HEK293 (cell line): ENCODE data around the gene MAGI2.

Experiments
- CTCF ChIA-PET: fragments of 350-600 bp; formaldehyde crosslinking; extraction: SDS; loops from one replicate; lab custom pipeline; 2021; ENCODE audit warnings: antibody characterized with exemption; lab: Yijun Ruan, JAX
- POLR2A ChIA-PET: fragments of 300-600 bp; formaldehyde crosslinking; extraction: SDS; loops from one replicate; lab custom pipeline; 2020; ENCODE audit warnings: antibody characterized with exemption, inconsistent platforms; lab: Yijun Ruan, JAX
- H3K27ac ChIP-seq: fragments of 200-500 bp; sonication (Bioruptor generic); 2 replicates; pipeline ENCODE4 v1.5.1; 2014; ENCODE audit warnings: low read depth, low read length, control low read depth, inconsistent platforms; ENCODE audit errors: extremely low read depth
- H3K36me3 ChIP-seq, 2 experiments: fragments of 200-500 bp in 1 of 2; sonication (Bioruptor generic) in 1 of 2; 1 replicate in 1 of 2; 2 replicates in 1 of 2; pipeline ENCODE4 v1.5.1; 2014 to 2017; ENCODE audit warnings: inconsistent platforms in 2 of 2, low read length in 2 of 2; ENCODE audit not compliant: control insufficient read depth in 2 of 2, insufficient read depth in 1 of 2
- H3K4me1 ChIP-seq: fragments of 200-500 bp; sonication (Bioruptor generic); 2 replicates; pipeline ENCODE4 v1.5.1; 2014; ENCODE audit warnings: mild to moderate bottlenecking, low read length, inconsistent platforms; ENCODE audit not compliant: control insufficient read depth, insufficient read depth
- H3K4me3 ChIP-seq: 2 replicates; pipeline ENCODE4 v1.5.1; 2011; ENCODE audit warnings: low read depth, mild to moderate bottlenecking, control low read depth, low read length, moderate library complexity
- H3K9me3 ChIP-seq: fragments of 200-500 bp; sonication (Bioruptor generic); 2 replicates; pipeline ENCODE4 v1.5.1; 2014; ENCODE audit warnings: low read depth, low read length, inconsistent platforms; ENCODE audit not compliant: control insufficient read depth, insufficient read depth
- HIC1 ChIP-seq: fragments of 450-650 bp; formaldehyde crosslinking; IDR thresholded peaks from 2 replicates; pipeline ENCODE4 v1.5.1; 2016; ENCODE audit warnings: missing biosample characterization, missing genetic modification characterization
- PRDM4 ChIP-seq: fragments of 450-650 bp; formaldehyde crosslinking; IDR thresholded peaks from 2 replicates; pipeline ENCODE4 v1.5.1; 2017; ENCODE audit warnings: missing biosample characterization, missing genetic modification characterization
- TCF7L2 ChIP-seq: IDR thresholded peaks from 2 replicates; pipeline ENCODE4 v1.6.1; 2011; ENCODE audit warnings: low read depth, mild to moderate bottlenecking, inconsistent platforms, low read length, moderate library complexity, borderline replicate concordance
- TRIM28 ChIP-seq: IDR thresholded peaks from 2 replicates; pipeline ENCODE4 v1.6.1; 2011; ENCODE audit warnings: low read length, control low read depth, borderline replicate concordance
- ZFP41 ChIP-seq: fragments of 450-650 bp; formaldehyde crosslinking; IDR thresholded peaks from 2 replicates; pipeline ENCODE4 v1.5.1; 2016; ENCODE audit warnings: missing biosample characterization, missing genetic modification characterization, borderline replicate concordance
- ZNF114 ChIP-seq: fragments of 450-650 bp; formaldehyde crosslinking; IDR thresholded peaks from 2 replicates; pipeline ENCODE4 v1.5.0; 2017; ENCODE audit warnings: missing biosample characterization, missing genetic modification characterization
- ZNF174 ChIP-seq: fragments of 450-650 bp; formaldehyde crosslinking; IDR thresholded peaks from 2 replicates; pipeline ENCODE4 v1.5.0; 2017; ENCODE audit warnings: missing biosample characterization, mild to moderate bottlenecking, missing genetic modification characterization
- ZNF184 ChIP-seq: fragments of 450-650 bp; IDR thresholded peaks from 2 replicates; pipeline ENCODE4 v1.5.1; 2018; ENCODE audit warnings: missing biosample characterization, mild to moderate bottlenecking, missing genetic modification characterization
- ZNF23 ChIP-seq: fragments of 450-650 bp; formaldehyde crosslinking; IDR thresholded peaks from 2 replicates; pipeline ENCODE4 v1.5.1; 2016; ENCODE audit warnings: missing biosample characterization, missing genetic modification characterization, borderline replicate concordance
- ZNF292 ChIP-seq: fragments of 450-650 bp; formaldehyde crosslinking; IDR thresholded peaks from 2 replicates; pipeline ENCODE4 v1.5.1; 2016; ENCODE audit warnings: low read depth, missing biosample characterization, missing genetic modification characterization, borderline replicate concordance
- ZNF311 ChIP-seq: fragments of 450-650 bp; formaldehyde crosslinking; IDR thresholded peaks from 2 replicates; pipeline ENCODE4 v1.5.1; 2017; ENCODE audit warnings: missing biosample characterization, missing genetic modification characterization, borderline replicate concordance
- ZNF335 ChIP-seq: fragments of 450-650 bp; formaldehyde crosslinking; conservative IDR thresholded peaks from 2 replicates; pipeline ENCODE4 v1.5.1; 2016; ENCODE audit warnings: missing biosample characterization, missing genetic modification characterization
- ZNF341 ChIP-seq: fragments of 450-650 bp; formaldehyde crosslinking; IDR thresholded peaks from 2 replicates; pipeline ENCODE4; 2016; ENCODE audit warnings: low read depth, missing biosample characterization, missing genetic modification characterization
- ZNF354C ChIP-seq: fragments of 450-650 bp; formaldehyde crosslinking; IDR thresholded peaks from 2 replicates; pipeline ENCODE4 v1.5.1; 2016; ENCODE audit warnings: missing biosample characterization, missing genetic modification characterization, low read depth, borderline replicate concordance
- ZNF391 ChIP-seq: fragments of 450-650 bp; formaldehyde crosslinking; IDR thresholded peaks from 2 replicates; pipeline ENCODE4 v1.5.1; 2016; ENCODE audit warnings: low read depth, missing biosample characterization, missing genetic modification characterization, borderline replicate concordance
- ZNF561 ChIP-seq: fragments of 450-650 bp; IDR thresholded peaks from 2 replicates; pipeline ENCODE4 v1.5.1; 2018; ENCODE audit warnings: missing biosample characterization, missing genetic modification characterization, borderline replicate concordance
- ZNF692 ChIP-seq: fragments of 450-650 bp; formaldehyde crosslinking; IDR thresholded peaks from 2 replicates; pipeline ENCODE4 v1.5.1; 2016; ENCODE audit warnings: missing biosample characterization, missing genetic modification characterization
- ZSCAN18 ChIP-seq: fragments of 450-650 bp; formaldehyde crosslinking; IDR thresholded peaks from 2 replicates; pipeline ENCODE4 v1.5.1; 2016; ENCODE audit warnings: missing biosample characterization, missing genetic modification characterization
- ZSCAN23 ChIP-seq: fragments of 450-650 bp; formaldehyde crosslinking; IDR thresholded peaks from 2 replicates; pipeline ENCODE4 v1.5.1; 2016; ENCODE audit warnings: missing biosample characterization, missing genetic modification characterization
- ZSCAN5A ChIP-seq: fragments of 450-650 bp; formaldehyde crosslinking; IDR thresholded peaks from 2 replicates; pipeline ENCODE4 v1.5.1; 2016; ENCODE audit warnings: missing biosample characterization, missing genetic modification characterization

MAGI2 gene

GRCh38 chr7:79357101-79357500, 96.4 kb downstream of the MAGI2 start (continued):
- TF ChIP-seq HIC1 (no peak), ZFP41 (no peak), ZNF23 (no peak), ZNF184 (tag by site-specific recombination) (no peak)

- Histone ChIP-seq H3K9me3 (no peaks in the 10 kb centered on the region), H3K27ac (no peak overlapping the region), H3K4me1 (no peaks in the 10 kb centered on the region), H3K36me3 (no peaks in the 10 kb centered on the region), H3K4me3 (no peak overlapping the region)
- POLR2A ChIA-PET = no interaction called here
- TF ChIP-seq ZNF311 (no peak), PRDM4 (tag by site-specific recombination) (no peak), ZNF561 (no peak), ZSCAN18 (no peak), TCF7L2 (no peak), ZNF354C (tag by site-specific recombination) (no peak), ZNF114 (no peak), ZSCAN23 (tag by site-specific recombination) (no peak), ZNF692 (tag by site-specific recombination) (no peak), TRIM28 (no peak), ZNF335 (no peak), ZNF391 (no peak), ZNF341 (tag by site-specific recombination) (no peak)
- CTCF ChIA-PET = no interaction called here
Observed at GRCh38 chr7:79353720-79354468, 99.6 kb downstream of the MAGI2 start.

GRCh38 chr7:79352323-79352722, 101.1 kb downstream of the MAGI2 start:
- TF ChIP-seq ZSCAN5A (tag by site-specific recombination) (no peak), ZNF292 (tag by site-specific recombination) (no peak), ZNF174 (tag by site-specific recombination) (no peak)
- POLR2A ChIA-PET = no interaction called here
- Histone ChIP-seq H3K36me3 (no peaks in the 10 kb centered on the region), H3K27ac (no peak overlapping the region), H3K4me1 (no peaks in the 10 kb centered on the region), H3K4me3 (no peak overlapping the region), H3K9me3 (no peaks in the 10 kb centered on the region)
- CTCF ChIA-PET = no interaction called here
